OCI-LY3 (cell line): ENCODE data around the gene LONP1.

Source experiments
- CTCF ChIP-seq: fragments of 200-600, 300-600 bp; sonication (generic); IDR thresholded peaks from 2 replicates; pipeline ENCODE4 v1.5.1; 2014; ENCODE audit warnings: antibody characterized with exemption, low read length, low read depth
- EZH2phosphoT487 ChIP-seq: fragments of 200-600 bp; shearing (Covaris generic); IDR thresholded peaks from 2 replicates; pipeline ENCODE4 v1.6.1; 2018; ENCODE audit warnings: antibody characterized with exemption, mixed run types, low read depth

- no peak for TF ChIP-seq CTCF
- no peak for TF ChIP-seq EZH2phosphoT487
Observed at GRCh38 chr19:5711025-5711424, 8.9 kb downstream of the LONP1 start.
